ENCODE results near the gene GAB1.

The GAB1 gene

GRCh38 chr4:143382596-143382995 lies 45.9 kb downstream of the GAB1 start:
- no peak for DNase-seq
- Histone ChIP-seq H3K27ac (ENCODE audit: insufficient read depth, low read length, poor library complexity, severe bottlenecking) (no peak overlapping the region), H3K27me3 (replicated peaks; ENCODE audit: control insufficient read depth, insufficient read depth, low read length, poor library complexity, severe bottlenecking) (no peaks in the 10 kb centered on the region), H3K4me3 (ENCODE audit: insufficient read depth, low read depth, low read length, poor library complexity, severe bottlenecking) (no peak overlapping the region), H3K9me3 (ENCODE audit: control insufficient read depth, low read length) (no peaks in the 10 kb centered on the region), H3K36me3 (ENCODE audit: control insufficient read depth, insufficient read depth, low read length) (no peaks in the 10 kb centered on the region), H3K4me1 (ENCODE audit: control insufficient read depth, insufficient read depth, low read length, poor library complexity, severe bottlenecking) (no peaks in the 10 kb centered on the region)

GRCh38 chr4:143383005-143383574 lies 46.4 kb downstream of the GAB1 start:
- Histone ChIP-seq H3K36me3 (ENCODE audit: control insufficient read depth, insufficient read depth, low read length) (no peaks in the 10 kb centered on the region), H3K27me3 (replicated peaks; ENCODE audit: control insufficient read depth, insufficient read depth, low read length, poor library complexity, severe bottlenecking) (no peaks in the 10 kb centered on the region), H3K4me1 (ENCODE audit: control insufficient read depth, insufficient read depth, low read length, poor library complexity, severe bottlenecking) (no peaks in the 10 kb centered on the region), H3K4me3 (ENCODE audit: insufficient read depth, low read depth, low read length, poor library complexity, severe bottlenecking) (no peak overlapping the region), H3K9me3 (ENCODE audit: control insufficient read depth, low read length) (no peaks in the 10 kb centered on the region), H3K27ac (ENCODE audit: insufficient read depth, low read length, poor library complexity, severe bottlenecking) (no peak overlapping the region)
- DNase-seq: no peak

GRCh38 chr4:143384381-143384994 lies 47.8 kb downstream of the GAB1 start:
- DNase-seq: no peak
- H3K27me3 ChIP-seq (replicated peaks; ENCODE audit: control insufficient read depth, insufficient read depth, low read length, poor library complexity, severe bottlenecking): no peaks in the 10 kb centered on the region
- H3K4me1 ChIP-seq (ENCODE audit: control insufficient read depth, insufficient read depth, low read length, poor library complexity, severe bottlenecking): no peaks in the 10 kb centered on the region
- no peaks in the 10 kb centered on the region for H3K36me3 ChIP-seq (ENCODE audit: control insufficient read depth, insufficient read depth, low read length)
- H3K4me3 ChIP-seq (ENCODE audit: insufficient read depth, low read depth, low read length, poor library complexity, severe bottlenecking): no peak overlapping the region
- H3K9me3 ChIP-seq (ENCODE audit: control insufficient read depth, low read length): no peaks in the 10 kb centered on the region
- H3K27ac ChIP-seq (ENCODE audit: insufficient read depth, low read length, poor library complexity, severe bottlenecking): no peak overlapping the region

- Histone ChIP-seq H3K36me3 (ENCODE audit: control insufficient read depth, insufficient read depth, low read length) (no peaks in the 10 kb centered on the region), H3K27me3 (replicated peaks; ENCODE audit: control insufficient read depth, insufficient read depth, low read length, poor library complexity, severe bottlenecking) (no peaks in the 10 kb centered on the region), H3K27ac (ENCODE audit: insufficient read depth, low read length, poor library complexity, severe bottlenecking) (no peak overlapping the region), H3K4me3 (ENCODE audit: insufficient read depth, low read depth, low read length, poor library complexity, severe bottlenecking) (no peak overlapping the region), H3K4me1 (ENCODE audit: control insufficient read depth, insufficient read depth, low read length, poor library complexity, severe bottlenecking) (no peaks in the 10 kb centered on the region), H3K9me3 (ENCODE audit: control insufficient read depth, low read length) (no peaks in the 10 kb centered on the region)
- no peak for DNase-seq
These were observed 50.1 kb downstream of the GAB1 start for GRCh38 chr4:143386812-143387211.

- no peaks in the 10 kb centered on the region for H3K36me3 ChIP-seq (ENCODE audit: control insufficient read depth, insufficient read depth, low read length)
- no peaks in the 10 kb centered on the region for H3K4me1 ChIP-seq (ENCODE audit: control insufficient read depth, insufficient read depth, low read length, poor library complexity, severe bottlenecking)
- DNase-seq: no peak
- no peak overlapping the region for H3K27ac ChIP-seq (ENCODE audit: insufficient read depth, low read length, poor library complexity, severe bottlenecking)
- no peak overlapping the region for H3K4me3 ChIP-seq (ENCODE audit: insufficient read depth, low read depth, low read length, poor library complexity, severe bottlenecking)
- no peaks in the 10 kb centered on the region for H3K27me3 ChIP-seq (replicated peaks; ENCODE audit: control insufficient read depth, insufficient read depth, low read length, poor library complexity, severe bottlenecking)
- H3K9me3 ChIP-seq (ENCODE audit: control insufficient read depth, low read length): no peaks in the 10 kb centered on the region
These were observed 53.0 kb downstream of the GAB1 start for GRCh38 chr4:143389579-143390195.

GRCh38 chr4:143390764-143391163 lies 54.1 kb downstream of the GAB1 start:
- DNase-seq: no peak
- no peaks in the 10 kb centered on the region for H3K9me3 ChIP-seq (ENCODE audit: control insufficient read depth, low read length)
- H3K36me3 ChIP-seq (ENCODE audit: control insufficient read depth, insufficient read depth, low read length): no peaks in the 10 kb centered on the region
- no peaks in the 10 kb centered on the region for H3K4me1 ChIP-seq (ENCODE audit: control insufficient read depth, insufficient read depth, low read length, poor library complexity, severe bottlenecking)
- no peak overlapping the region for H3K4me3 ChIP-seq (ENCODE audit: insufficient read depth, low read depth, low read length, poor library complexity, severe bottlenecking)
- H3K27me3 ChIP-seq (replicated peaks; ENCODE audit: control insufficient read depth, insufficient read depth, low read length, poor library complexity, severe bottlenecking): no peaks in the 10 kb centered on the region
- H3K27ac ChIP-seq (ENCODE audit: insufficient read depth, low read length, poor library complexity, severe bottlenecking): no peak overlapping the region

- Histone ChIP-seq H3K27me3 (replicated peaks; ENCODE audit: control insufficient read depth, insufficient read depth, low read length, poor library complexity, severe bottlenecking) (no peaks in the 10 kb centered on the region), H3K36me3 (ENCODE audit: control insufficient read depth, insufficient read depth, low read length) (no peaks in the 10 kb centered on the region), H3K9me3 (ENCODE audit: control insufficient read depth, low read length) (no peaks in the 10 kb centered on the region), H3K27ac (ENCODE audit: insufficient read depth, low read length, poor library complexity, severe bottlenecking) (no peak overlapping the region), H3K4me1 (ENCODE audit: control insufficient read depth, insufficient read depth, low read length, poor library complexity, severe bottlenecking) (no peaks in the 10 kb centered on the region), H3K4me3 (ENCODE audit: insufficient read depth, low read depth, low read length, poor library complexity, severe bottlenecking) (no peak overlapping the region)
- DNase-seq: no peak
These were observed 54.6 kb downstream of the GAB1 start for GRCh38 chr4:143391261-143391660.

GRCh38 chr4:143391895-143392294 lies 55.2 kb downstream of the GAB1 start:
- DNase-seq: no peak
- no peak overlapping the region for H3K27ac ChIP-seq (ENCODE audit: insufficient read depth, low read length, poor library complexity, severe bottlenecking)
- no peaks in the 10 kb centered on the region for H3K9me3 ChIP-seq (ENCODE audit: control insufficient read depth, low read length)
- H3K27me3 ChIP-seq (replicated peaks; ENCODE audit: control insufficient read depth, insufficient read depth, low read length, poor library complexity, severe bottlenecking): no peaks in the 10 kb centered on the region
- no peaks in the 10 kb centered on the region for H3K36me3 ChIP-seq (ENCODE audit: control insufficient read depth, insufficient read depth, low read length)
- no peak overlapping the region for H3K4me3 ChIP-seq (ENCODE audit: insufficient read depth, low read depth, low read length, poor library complexity, severe bottlenecking)
- no peaks in the 10 kb centered on the region for H3K4me1 ChIP-seq (ENCODE audit: control insufficient read depth, insufficient read depth, low read length, poor library complexity, severe bottlenecking)

- Histone ChIP-seq H3K4me3 (ENCODE audit: insufficient read depth, low read depth, low read length, poor library complexity, severe bottlenecking) (no peak overlapping the region), H3K9me3 (ENCODE audit: control insufficient read depth, low read length) (no peaks in the 10 kb centered on the region), H3K27me3 (replicated peaks; ENCODE audit: control insufficient read depth, insufficient read depth, low read length, poor library complexity, severe bottlenecking) (no peaks in the 10 kb centered on the region), H3K27ac (ENCODE audit: insufficient read depth, low read length, poor library complexity, severe bottlenecking) (no peak overlapping the region), H3K4me1 (ENCODE audit: control insufficient read depth, insufficient read depth, low read length, poor library complexity, severe bottlenecking) (no peaks in the 10 kb centered on the region), H3K36me3 (ENCODE audit: control insufficient read depth, insufficient read depth, low read length) (no peaks in the 10 kb centered on the region)
- DNase-seq: no peak
These were observed 56.5 kb downstream of the GAB1 start for GRCh38 chr4:143393195-143393594.

GRCh38 chr4:143394739-143395453 lies 58.2 kb downstream of the GAB1 start:
- no peak overlapping the region for H3K4me3 ChIP-seq (ENCODE audit: insufficient read depth, low read depth, low read length, poor library complexity, severe bottlenecking)
- no peak overlapping the region for H3K27ac ChIP-seq (ENCODE audit: insufficient read depth, low read length, poor library complexity, severe bottlenecking)
- no peaks in the 10 kb centered on the region for H3K9me3 ChIP-seq (ENCODE audit: control insufficient read depth, low read length)
- no peak for DNase-seq
- no peaks in the 10 kb centered on the region for H3K36me3 ChIP-seq (ENCODE audit: control insufficient read depth, insufficient read depth, low read length)
- H3K4me1 ChIP-seq (ENCODE audit: control insufficient read depth, insufficient read depth, low read length, poor library complexity, severe bottlenecking): no peaks in the 10 kb centered on the region
- H3K27me3 ChIP-seq (replicated peaks; ENCODE audit: control insufficient read depth, insufficient read depth, low read length, poor library complexity, severe bottlenecking): no peaks in the 10 kb centered on the region
